Measurements from ENCODE around the gene AIF1L.
"Not testable (repeated sequence)": the region's sequence is repeated elsewhere in the genome, so short reads cannot be mapped to it uniquely, and the experiment has no call there.

The AIF1L gene

DNA sequence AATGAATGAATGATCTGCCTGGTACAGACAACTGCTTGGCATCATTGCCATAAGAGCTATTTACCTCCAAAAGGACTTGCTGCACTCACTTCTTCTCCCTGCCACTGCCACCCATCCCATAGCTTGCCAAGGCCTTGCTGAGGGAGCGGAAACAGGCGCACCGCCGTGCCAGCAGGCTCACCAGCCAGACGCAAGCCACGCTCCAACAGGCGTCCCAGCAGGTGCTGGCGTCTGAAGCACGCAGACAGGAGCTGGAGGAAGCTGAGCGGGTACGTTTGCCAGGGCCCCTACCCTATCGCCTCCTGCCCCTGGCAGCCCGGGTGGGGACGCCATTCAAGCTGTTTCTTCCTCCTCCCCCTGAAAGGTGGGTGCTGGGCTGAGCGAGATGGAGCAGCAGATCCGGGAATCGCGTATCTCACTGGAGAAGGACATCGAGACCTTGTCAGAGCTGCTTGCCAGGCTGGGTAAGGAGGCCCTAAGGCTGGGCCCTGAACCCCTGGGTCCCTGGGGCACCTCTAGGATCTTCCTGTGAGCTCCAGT lies 8.9 kb upstream of the AIF1L start:
- Histone ChIP-seq H3K9me3 (ENCODE audit: control insufficient read depth, insufficient read depth, low read length) (no peaks in the 10 kb centered on the region), H3K9ac (ENCODE audit: low read depth, low read length) (no peak overlapping the region), H3K4me1 (ENCODE audit: insufficient read depth, low read length) (no peaks in the 10 kb centered on the region), H3K36me3 (ENCODE audit: insufficient read depth, low read length) (no peaks in the 10 kb centered on the region)

DNA sequence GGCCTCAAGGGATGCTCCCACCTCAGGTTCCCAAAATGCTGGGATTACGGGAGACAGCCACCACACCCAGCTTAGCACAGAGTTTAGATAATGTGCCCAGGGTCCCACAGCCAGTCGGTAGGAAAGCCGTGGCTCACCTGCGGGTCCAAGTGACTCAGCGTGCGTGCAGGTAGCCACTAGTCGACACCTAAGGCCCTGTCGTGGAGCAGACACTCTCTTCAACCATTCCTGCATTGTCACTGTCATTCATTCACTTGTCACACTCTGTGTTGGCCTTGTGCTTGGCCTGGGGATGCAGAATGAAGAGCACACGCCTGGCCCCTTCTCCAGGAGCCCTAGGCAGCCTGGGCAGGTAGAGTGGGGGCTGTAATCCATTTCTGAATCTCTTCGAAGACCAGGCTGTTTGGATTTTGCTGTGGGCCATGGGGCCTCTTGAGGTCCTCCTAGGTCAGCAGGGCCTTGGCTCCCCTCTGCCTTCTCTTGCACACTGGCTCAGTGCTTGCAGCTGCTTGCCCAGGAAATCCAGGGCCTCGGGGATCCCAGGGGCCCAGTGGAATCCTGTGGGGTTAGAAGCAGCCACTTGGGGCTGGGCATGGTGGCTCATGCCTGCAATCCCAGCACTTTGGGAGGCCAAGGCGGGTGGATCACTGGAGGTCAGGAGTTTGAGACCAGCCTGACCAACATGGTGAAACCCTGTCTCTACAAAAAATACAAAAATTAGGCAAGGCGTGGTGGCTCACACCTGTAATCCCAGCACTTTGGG lies 6.1 kb upstream of the AIF1L start:
- peaks cover 4% of the 10 kb centered on the region; the same call in 1 of the 2 replicates for H3K4me1 ChIP-seq (ENCODE audit: insufficient read depth, low read length)
- no peak overlapping the region for H3K9ac ChIP-seq (ENCODE audit: low read depth, low read length)
- no peaks in the 10 kb centered on the region for H3K36me3 ChIP-seq (ENCODE audit: insufficient read depth, low read length)
- H3K9me3 ChIP-seq (ENCODE audit: control insufficient read depth, insufficient read depth, low read length), result no peaks in the 10 kb centered on the region

DNA sequence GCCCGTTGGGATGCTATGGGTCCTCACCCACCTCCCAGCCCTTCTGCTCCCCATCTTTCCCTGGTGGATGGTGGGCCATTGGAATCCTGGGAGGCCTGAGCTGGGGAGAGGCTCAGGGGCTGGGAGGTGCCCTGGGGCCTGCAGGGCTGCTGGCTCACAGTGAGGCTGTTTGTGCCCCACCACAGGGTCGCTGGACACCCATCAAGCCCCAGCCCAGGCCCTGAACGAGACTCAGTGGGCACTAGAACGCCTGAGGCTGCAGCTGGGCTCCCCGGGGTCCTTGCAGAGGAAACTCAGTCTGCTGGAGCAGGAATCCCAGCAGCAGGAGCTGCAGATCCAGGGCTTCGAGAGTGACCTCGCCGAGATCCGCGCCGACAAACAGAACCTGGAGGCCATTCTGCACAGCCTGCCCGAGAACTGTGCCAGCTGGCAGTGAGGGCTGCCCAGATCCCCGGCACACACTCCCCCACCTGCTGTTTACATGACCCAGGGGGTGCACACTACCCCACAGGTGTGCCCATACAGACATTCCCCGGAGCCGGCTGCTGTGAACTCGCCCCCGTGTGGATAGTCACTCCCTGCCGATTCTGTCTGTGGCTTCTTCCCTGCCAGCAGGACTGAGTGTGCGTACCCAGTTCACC lies 4.9 kb upstream of the AIF1L start:
- Histone ChIP-seq H3K4me1 (ENCODE audit: insufficient read depth, low read length) (peaks cover 4% of the 10 kb centered on the region; the same call in 1 of the 2 replicates), H3K9ac (ENCODE audit: low read depth, low read length) (no peak overlapping the region), H3K9me3 (ENCODE audit: control insufficient read depth, insufficient read depth, low read length) (no peaks in the 10 kb centered on the region), H3K36me3 (ENCODE audit: insufficient read depth, low read length) (no peaks in the 10 kb centered on the region)

DNA sequence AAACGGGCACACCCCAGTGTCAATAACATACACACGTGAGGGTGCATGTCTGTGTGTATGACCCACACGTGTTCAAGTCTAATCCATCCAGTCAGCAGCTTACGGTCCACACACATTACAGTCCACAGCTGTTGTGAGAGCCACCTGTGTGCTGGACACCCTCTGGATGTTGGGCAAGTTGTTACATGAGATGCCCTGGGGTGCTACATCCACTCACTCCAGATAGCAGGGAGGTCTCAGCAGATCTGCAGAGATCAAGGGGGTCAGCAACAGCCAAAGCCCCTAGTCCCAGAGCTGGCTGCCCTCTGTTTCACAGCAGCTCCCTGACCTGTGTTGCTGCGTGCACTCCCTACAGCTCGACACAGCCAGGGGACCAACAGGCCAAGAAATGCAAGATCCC lies 4.3 kb upstream of the AIF1L start:
- peaks cover 4% of the 10 kb centered on the region; the same call in 1 of the 2 replicates for H3K4me1 ChIP-seq (ENCODE audit: insufficient read depth, low read length)
- H3K36me3 ChIP-seq (ENCODE audit: insufficient read depth, low read length), result no peaks in the 10 kb centered on the region
- H3K9me3 ChIP-seq (ENCODE audit: control insufficient read depth, insufficient read depth, low read length), result no peaks in the 10 kb centered on the region
- no peak overlapping the region for H3K9ac ChIP-seq (ENCODE audit: low read depth, low read length)

DNA sequence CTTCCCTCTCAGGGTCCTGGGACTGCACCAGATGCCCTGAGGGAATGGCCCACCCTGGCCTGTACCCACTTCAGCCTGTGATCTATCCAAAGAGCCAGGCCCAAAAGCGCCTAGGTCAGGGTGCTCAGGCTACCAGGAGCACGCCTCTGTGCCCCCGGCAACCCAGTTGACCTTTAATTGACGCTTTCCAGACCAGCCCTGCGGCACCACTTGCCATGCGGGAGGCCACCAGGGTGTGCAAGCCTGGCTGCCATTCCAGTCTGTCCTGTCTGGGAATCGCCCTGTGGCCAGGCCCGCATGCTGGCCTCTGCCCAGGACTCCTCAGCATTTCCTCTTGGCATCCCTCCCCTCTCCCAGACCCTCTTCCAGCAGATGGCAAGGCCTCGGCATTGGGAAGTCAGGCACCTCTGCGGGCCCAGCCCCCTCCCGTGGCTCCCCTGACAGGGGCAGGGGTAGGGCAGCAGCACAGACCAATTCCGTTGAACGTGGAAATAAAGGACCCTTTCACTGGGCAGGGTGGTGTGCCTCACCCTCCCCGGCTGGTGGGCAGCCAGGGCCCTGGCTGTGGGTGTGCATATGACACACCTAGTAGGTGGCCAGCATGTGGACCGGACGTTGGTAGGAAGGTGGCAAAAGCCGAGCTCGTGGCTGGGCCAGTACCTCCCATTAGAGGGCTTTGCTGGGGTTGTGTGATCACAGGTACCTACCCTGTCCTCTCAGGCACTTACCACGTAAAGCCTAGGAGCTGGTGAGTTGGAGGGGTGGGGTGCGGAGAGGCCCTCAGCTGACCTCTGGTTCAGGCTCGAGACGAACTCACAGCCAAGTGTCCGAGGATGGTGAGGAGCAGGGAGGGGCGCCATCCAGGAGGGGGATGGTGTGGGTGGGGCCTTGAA lies 3.5 kb upstream of the AIF1L start:
- Histone ChIP-seq H3K9me3 (ENCODE audit: control insufficient read depth, insufficient read depth, low read length) (no peaks in the 10 kb centered on the region), H3K9ac (ENCODE audit: low read depth, low read length) (no peak overlapping the region), H3K4me1 (ENCODE audit: insufficient read depth, low read length) (peaks cover 9% of the 10 kb centered on the region), H3K36me3 (ENCODE audit: insufficient read depth, low read length) (no peaks in the 10 kb centered on the region)

DNA sequence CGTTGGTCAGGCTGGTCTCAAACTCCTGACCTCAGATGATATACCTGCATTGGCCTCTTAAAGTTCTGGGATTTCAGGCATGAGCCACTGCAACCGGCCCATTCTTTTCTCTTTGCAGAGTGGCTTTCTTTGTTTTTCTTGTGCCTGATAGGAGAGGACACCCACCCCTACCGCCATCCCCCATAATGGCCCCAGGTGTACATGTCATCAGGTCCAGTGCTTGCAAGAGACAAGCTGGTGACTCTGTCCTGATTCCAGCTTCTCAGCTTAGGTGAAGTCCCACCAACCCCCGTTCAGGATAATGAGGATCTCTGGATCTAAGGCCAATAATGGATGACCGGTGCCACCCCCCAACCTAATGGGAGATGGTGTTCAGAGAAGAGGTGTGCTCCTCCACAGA lies 2.3 kb upstream of the AIF1L start:
- no peak overlapping the region for H3K9ac ChIP-seq (ENCODE audit: low read depth, low read length)
- H3K9me3 ChIP-seq (ENCODE audit: control insufficient read depth, insufficient read depth, low read length), result no peaks in the 10 kb centered on the region
- H3K4me1 ChIP-seq (ENCODE audit: insufficient read depth, low read length), result peaks cover 20% of the 10 kb centered on the region
- no peaks in the 10 kb centered on the region for H3K36me3 ChIP-seq (ENCODE audit: insufficient read depth, low read length)

DNA sequence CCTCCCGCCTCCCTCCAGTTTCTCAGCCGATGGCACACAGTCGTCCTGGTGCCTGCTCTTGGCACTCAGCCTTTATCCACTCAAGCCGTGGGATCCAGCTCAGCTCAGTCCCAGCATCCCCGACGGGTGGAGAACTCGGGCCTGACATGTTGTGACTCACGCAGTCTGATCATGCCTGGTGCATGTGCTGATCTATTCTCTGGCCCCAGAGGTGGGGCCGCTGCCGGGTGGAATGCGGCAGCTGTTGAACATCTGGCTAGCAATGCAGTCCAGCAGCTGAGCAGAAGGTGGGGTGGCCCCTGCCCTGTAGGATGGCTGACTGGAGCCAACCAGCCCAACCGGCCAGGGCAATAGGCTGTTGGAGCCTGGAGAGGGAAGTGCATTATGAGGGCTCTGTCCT lies 1.7 kb upstream of the AIF1L start:
- H3K36me3 ChIP-seq (ENCODE audit: insufficient read depth, low read length), result no peaks in the 10 kb centered on the region
- H3K9me3 ChIP-seq (ENCODE audit: control insufficient read depth, insufficient read depth, low read length), result no peaks in the 10 kb centered on the region
- H3K4me1 ChIP-seq (ENCODE audit: insufficient read depth, low read length), result peaks cover 25% of the 10 kb centered on the region
- no peak overlapping the region for H3K9ac ChIP-seq (ENCODE audit: low read depth, low read length)

DNA sequence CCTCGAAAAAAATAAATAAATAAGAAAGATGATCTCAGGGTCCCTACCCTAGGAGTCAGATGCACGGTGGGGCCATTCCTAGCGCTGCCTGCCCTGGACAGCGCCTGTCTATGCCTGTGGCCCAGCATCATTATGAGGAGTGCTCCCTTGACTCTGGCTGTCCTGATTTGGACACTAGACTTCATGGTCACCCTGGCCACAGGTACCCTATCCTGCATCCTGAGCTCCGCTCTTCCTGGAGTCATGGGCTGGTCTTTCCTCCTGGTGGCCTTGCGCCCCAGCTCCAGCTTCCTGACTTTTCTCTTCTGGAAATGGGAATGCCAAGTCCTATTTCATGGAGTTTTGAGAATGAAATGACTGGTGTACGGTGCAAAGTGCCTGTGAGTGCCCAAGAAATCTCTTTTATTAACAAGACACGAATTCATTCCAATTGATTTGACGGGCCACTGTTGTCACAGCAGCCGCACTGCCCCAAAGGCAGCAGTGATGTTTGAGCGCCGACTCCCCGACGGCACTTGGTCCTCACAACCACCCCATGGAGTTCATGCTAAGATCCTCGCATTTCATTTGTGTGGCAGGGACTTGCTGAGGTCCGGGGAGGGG lies 564 bp upstream of the AIF1L start:
- no peaks in the 10 kb centered on the region for H3K36me3 ChIP-seq (ENCODE audit: insufficient read depth, low read length)
- H3K9ac ChIP-seq (ENCODE audit: low read depth, low read length), result peak overlapping the region; percentile 20; the same call in 1 of the 2 replicates
- H3K9me3 ChIP-seq (ENCODE audit: control insufficient read depth, insufficient read depth, low read length), result no peaks in the 10 kb centered on the region
- H3K4me1 ChIP-seq (ENCODE audit: insufficient read depth, low read length), result peaks cover 35% of the 10 kb centered on the region

DNA sequence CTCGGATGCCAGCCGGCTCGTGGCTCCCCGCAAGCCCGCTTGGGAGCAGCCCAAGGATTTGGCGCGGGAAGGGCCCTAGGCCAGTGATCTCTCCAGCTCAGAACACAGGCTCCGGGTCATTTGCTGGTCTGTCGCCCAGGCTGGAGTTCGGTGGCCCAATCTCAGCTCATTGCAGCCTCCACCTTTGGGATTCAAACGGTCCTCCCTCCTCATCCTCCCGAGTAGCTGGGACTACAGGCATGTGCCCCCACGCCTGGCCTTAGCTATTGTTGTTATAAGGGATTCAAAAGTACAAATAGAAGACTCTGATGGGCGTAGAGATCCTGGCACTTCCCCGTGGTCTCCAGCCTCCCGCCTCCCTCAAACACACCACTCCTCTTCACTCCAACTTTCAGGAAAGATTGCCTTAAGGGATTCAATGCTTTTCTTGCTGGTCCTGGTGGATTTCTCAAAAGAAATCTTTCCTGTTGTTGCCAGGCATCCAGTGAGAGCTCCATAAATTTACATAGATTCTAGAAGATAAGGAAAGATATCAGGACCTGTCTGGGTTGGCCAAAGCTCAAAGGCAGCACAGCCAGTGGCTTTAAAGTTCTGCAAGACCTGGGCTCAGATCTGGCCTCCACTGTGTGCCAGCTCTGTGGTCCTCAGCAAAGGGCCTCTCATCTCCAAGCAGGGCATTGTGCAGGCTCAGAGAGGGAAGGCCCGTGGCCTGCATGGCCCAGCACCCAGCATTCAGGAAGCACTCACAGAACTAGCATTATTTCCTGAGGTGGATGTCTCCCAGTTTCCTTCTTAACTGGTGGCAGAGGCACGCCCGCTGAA lies 1.0 kb downstream of the AIF1L start:
- Histone ChIP-seq H3K4me1 (ENCODE audit: insufficient read depth, low read length) (peaks cover 35% of the 10 kb centered on the region), H3K9ac (ENCODE audit: low read depth, low read length) (peak overlapping the region; percentile 95), H3K36me3 (ENCODE audit: insufficient read depth, low read length) (no peaks in the 10 kb centered on the region; the same call in 1 of the 2 replicates), H3K9me3 (ENCODE audit: control insufficient read depth, insufficient read depth, low read length) (no peaks in the 10 kb centered on the region)

DNA sequence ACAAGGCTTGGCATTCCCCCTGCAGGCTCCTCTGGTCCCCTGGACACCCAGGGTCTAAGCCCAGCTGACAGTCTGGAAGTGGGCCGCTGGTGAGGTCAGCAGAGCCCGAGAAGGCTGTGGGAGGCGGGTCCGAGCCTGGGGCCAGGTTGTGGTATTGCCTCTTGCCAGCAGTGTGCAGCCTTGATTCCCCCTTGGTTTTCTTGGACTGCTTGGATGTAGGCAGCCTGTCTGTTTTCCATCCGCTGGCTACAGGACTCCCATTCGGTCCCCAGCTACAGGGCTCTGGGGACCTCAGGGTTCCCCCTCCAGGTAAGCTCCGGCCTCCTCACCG lies 1.6 kb downstream of the AIF1L start:
- H3K4me1 ChIP-seq (ENCODE audit: insufficient read depth, low read length), result peaks cover 37% of the 10 kb centered on the region
- H3K9ac ChIP-seq (ENCODE audit: low read depth, low read length), result no peak overlapping the region; the same call in 1 of the 2 replicates
- no peaks in the 10 kb centered on the region for H3K9me3 ChIP-seq (ENCODE audit: control insufficient read depth, insufficient read depth, low read length)
- H3K36me3 ChIP-seq (ENCODE audit: insufficient read depth, low read length), result no peaks in the 10 kb centered on the region; the same call in 1 of the 2 replicates

DNA sequence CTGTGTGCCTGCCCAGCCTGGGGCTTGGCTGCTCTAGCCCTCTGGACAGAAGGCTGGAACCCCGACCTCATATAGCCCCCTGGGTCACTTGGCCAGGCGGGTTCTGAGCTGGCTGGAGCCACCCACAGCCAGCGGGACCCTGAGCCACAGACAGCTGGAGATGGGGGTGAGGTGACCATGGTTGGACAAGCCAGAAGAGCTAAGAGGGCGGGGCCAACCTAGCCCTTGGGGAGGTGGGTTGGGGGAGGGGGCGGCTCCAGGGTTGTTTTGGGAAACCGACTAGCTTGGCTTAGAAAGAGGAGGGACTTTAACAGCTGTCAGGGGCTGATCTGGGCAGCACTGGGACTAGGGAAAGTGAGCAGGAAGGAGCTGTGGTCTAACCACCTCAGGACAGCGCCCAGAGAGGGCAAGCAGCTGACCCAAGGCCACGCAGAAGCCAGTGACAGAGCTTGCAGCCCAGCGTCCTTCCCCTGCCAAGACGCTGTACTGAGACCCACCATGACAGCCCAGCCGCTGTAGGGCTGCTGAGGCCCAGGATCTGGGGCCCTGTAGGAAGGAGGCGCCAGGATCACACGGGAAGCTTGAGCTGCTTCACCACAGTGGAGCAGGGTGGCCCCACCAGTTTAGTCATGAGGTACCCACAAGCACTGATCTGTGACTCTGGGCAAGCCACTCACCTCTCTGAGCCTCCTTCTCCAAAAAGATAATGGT lies 2.2 kb downstream of the AIF1L start:
- Histone ChIP-seq H3K9ac (ENCODE audit: low read depth, low read length) (no peak overlapping the region), H3K36me3 (ENCODE audit: insufficient read depth, low read length) (no peaks in the 10 kb centered on the region; the same call in 1 of the 2 replicates), H3K9me3 (ENCODE audit: control insufficient read depth, insufficient read depth, low read length) (no peaks in the 10 kb centered on the region), H3K4me1 (ENCODE audit: insufficient read depth, low read length) (peaks cover 43% of the 10 kb centered on the region)

DNA sequence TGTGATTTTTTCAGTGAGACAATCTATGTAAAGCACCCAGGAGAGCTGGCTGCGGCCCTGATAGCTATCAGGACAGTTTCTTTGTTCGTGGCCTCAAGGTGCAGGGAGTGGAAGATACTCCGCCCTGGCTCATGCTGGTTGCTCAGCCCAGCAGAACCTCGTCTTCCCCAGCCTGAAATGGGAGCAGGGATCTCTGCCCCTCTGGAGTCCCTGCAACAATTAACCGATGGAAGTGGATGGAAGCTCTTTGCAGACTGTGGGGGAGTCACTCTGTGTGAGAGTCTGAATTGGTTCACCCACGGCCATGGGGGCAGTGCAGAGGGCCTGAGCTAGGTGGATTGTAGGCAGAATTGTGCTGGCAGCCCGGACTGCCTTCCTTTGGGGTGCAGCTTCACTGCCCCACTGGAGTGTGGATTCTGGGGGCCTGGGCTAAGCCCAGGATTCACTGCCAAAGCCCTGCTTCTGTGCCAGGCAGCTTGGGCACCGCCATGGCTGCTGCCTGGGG lies 2.8 kb downstream of the AIF1L start:
- H3K9me3 ChIP-seq (ENCODE audit: control insufficient read depth, insufficient read depth, low read length), result no peaks in the 10 kb centered on the region
- no peaks in the 10 kb centered on the region; the same call in 1 of the 2 replicates for H3K36me3 ChIP-seq (ENCODE audit: insufficient read depth, low read length)
- H3K4me1 ChIP-seq (ENCODE audit: insufficient read depth, low read length), result peaks cover 49% of the 10 kb centered on the region
- H3K9ac ChIP-seq (ENCODE audit: low read depth, low read length), result no peak overlapping the region

DNA sequence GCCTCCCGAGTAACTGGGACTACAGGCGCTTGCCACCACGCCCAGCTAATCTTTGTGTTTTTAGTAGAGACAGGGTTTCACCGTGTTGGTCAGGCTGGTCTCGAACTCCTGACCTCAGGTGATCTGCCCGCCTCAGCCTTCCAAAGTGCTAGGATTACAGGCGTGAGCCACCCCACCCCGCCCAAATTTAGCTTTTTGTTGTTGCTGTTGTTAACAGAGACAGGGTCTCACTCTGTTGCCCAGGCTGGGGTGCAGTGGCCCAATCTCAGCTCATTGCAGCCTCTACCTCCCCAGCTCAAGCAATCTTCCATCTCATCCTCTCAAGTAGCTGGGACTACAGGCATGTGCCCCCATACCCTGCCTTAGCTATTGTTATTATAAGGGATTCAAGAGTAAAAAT lies 3.5 kb downstream of the AIF1L start:
- not testable (repeated sequence) for H3K9me3 ChIP-seq (ENCODE audit: control insufficient read depth, insufficient read depth, low read length); H3K36me3 ChIP-seq (ENCODE audit: insufficient read depth, low read length); H3K9ac ChIP-seq (ENCODE audit: low read depth, low read length)
- H3K4me1 ChIP-seq (ENCODE audit: insufficient read depth, low read length), result peaks cover 48% of the 10 kb centered on the region
